Measurements from ENCODE around the gene CCDC167.
A peak's percentile ranks its signal among the peaks of the same experiment; 100 is the strongest.

Gene CCDC167

GRCh38 chr6:37499433-37500293 lies at the start of gene CCDC167:
Gene CCDC167, minus strand, starts transcription at chr6:37499893. Its CDS starts 30 bp downstream, at chr6:37499863.
- DNase-seq (ENCODE audit: low read depth) = peak; percentile 92

DNA sequence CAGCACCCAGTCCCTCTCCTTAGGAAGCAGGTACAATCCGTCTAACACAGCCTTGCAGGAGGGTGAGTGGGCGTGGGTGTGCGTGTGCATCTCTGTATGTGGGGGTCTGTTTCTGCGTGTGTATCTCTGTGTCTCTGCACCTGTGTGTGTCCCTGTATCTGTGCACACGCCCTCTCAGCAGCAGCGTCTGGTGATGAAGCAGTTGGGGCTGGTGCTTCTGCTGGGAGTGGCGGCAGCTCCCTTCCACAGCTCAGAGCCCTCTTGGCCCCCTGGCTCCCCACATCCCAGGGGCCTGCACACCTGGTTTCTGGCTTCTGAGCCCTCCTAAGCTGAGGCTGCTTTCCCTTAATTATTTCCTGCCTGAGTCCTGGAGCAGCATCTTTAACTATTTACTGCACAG lies 49.5 kb upstream of the CCDC167 start:
- no peak for DNase-seq (ENCODE audit: low read depth)

GRCh38 chr6:37548067-37548674 lies 48.5 kb upstream of the CCDC167 start:
- no peak for DNase-seq (ENCODE audit: low read depth)

DNA sequence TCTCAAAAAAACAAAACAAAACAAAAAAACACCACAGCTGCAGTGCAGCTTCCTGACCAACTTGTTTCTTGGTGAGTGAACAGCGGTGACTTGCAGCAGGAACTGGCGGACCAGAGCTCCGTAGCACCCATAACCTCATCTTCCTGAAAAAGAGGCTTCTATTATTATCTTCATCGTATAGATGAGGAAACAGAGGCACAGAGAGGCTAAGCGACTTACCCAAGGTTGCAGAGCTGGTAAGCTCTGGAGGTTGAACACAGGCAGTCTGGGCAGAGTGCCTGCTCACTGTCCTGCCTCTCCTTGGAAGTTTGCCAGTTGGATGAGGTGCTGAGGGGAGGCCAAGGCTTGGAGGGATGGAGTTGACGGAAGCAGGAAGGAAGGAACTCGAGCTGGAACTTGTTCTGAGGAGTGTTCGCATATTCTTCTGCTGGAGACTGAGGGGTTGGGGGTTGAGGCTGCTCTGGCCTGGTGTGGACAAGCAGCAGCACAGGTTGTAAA lies 47.9 kb upstream of the CCDC167 start:
- DNase-seq (ENCODE audit: low read depth) = peak; percentile 20

- no peak for DNase-seq (ENCODE audit: low read depth)
Measured at GRCh38 chr6:37546141-37546871, 46.6 kb upstream of the CCDC167 start.

DNA sequence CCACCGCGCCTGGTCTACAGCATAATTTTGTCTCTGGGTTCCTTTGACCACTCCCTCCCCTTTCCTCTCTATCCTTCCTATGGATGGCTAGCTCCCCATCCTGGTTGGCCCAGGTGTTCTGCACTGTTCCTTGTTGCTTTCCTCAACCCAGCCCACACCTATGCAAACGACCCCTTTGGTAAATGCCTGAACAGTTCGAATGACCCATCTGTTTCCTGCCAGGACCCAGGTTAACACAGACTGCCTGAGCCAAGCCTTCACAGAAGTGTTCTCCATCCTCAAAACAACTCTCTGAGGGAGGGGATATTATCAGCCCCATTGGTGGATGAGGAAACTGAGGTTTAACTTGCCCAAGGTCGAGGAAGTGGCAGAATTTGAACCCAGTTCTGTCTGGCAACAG lies 44.8 kb upstream of the CCDC167 start:
- DNase-seq (ENCODE audit: low read depth) = no peak

- no peak for DNase-seq (ENCODE audit: low read depth)
Measured at GRCh38 chr6:37543361-37543760, 43.7 kb upstream of the CCDC167 start.

GRCh38 chr6:37541346-37541745 lies 41.7 kb upstream of the CCDC167 start:
- DNase-seq (ENCODE audit: low read depth) = no peak

GRCh38 chr6:37540390-37540789 lies 40.7 kb upstream of the CCDC167 start:
- DNase-seq (ENCODE audit: low read depth) = no peak

- no peak for DNase-seq (ENCODE audit: low read depth)
Measured at GRCh38 chr6:37540029-37540352, 40.3 kb upstream of the CCDC167 start.

GRCh38 chr6:37539171-37540028 lies 39.7 kb upstream of the CCDC167 start:
- DNase-seq (ENCODE audit: low read depth) = no peak

DNA sequence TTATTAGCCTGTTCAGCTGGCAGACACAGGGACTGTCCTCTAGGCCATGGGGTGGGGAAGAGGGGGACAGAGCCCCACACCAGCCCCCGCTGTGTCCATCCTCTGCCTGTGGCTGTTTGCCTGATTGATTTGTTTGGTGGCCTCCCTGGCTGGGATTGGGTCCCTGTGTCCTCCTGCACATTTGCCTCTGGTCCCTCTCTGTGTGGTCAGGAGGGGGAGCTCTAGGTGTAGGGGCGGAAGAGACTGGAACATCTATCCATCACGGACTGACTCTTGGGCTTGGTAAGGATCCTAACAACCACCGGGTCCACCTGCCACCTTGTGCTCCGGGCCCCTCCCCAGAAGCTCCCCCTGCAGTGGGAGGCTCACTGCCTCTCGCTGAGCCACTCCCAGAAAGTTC lies 38.4 kb upstream of the CCDC167 start:
- DNase-seq (ENCODE audit: low read depth) = no peak

DNA sequence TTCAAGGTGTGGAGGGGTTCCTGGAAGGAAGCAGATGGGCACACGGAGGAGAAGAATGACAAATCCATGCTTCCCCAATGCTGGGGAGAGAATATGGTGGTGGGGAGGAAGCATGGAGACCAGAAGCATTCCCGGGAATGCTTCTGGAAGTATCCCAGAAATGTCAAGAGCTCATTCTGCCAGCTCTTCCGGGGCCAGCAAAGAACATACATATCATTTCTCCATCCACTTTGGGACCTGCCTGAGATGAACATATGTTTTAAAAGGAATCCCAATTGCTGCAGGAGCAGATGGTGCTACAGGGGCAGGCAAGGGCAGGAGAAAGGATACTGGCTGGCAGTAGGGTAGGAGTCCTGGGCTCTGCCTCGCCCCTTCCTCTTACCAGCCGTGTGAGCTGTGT lies 37.9 kb upstream of the CCDC167 start:
- DNase-seq (ENCODE audit: low read depth) = no peak

DNA sequence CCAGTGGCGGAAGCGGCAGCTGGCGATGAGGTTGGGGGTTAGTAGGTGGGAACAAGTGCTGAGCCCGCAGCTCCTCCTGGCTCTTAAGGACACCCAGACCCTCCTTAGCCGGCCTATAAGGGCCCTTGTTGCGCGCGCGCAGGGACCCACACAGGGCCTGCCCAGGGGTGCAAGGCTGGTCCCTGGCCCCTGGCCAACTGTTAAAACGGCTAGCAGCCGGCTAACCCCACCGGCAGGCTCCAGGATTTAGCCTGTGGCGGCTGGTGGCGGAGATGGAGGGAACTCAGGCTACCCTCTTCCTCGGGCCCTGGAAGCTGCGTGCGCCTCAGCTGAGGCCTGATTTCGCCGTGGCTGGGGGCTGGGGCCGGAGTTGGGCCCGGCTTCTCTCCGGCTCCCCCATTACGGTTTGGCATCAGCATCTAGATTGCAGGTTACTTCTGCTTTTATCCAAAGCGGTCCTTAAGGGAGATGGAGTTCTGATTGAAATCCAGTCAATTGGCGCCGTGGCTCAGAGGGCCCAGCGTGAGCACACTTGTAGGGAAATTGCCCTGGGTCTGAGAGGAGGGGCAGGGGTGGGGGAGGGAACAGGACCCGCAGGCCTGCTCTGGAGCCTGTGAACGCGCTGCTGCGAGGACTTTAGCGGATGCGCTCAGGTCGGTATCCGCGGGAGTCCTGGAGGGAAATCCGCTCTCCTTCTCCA lies 36.9 kb upstream of the CCDC167 start:
- DNase-seq (ENCODE audit: low read depth) = no peak

DNA sequence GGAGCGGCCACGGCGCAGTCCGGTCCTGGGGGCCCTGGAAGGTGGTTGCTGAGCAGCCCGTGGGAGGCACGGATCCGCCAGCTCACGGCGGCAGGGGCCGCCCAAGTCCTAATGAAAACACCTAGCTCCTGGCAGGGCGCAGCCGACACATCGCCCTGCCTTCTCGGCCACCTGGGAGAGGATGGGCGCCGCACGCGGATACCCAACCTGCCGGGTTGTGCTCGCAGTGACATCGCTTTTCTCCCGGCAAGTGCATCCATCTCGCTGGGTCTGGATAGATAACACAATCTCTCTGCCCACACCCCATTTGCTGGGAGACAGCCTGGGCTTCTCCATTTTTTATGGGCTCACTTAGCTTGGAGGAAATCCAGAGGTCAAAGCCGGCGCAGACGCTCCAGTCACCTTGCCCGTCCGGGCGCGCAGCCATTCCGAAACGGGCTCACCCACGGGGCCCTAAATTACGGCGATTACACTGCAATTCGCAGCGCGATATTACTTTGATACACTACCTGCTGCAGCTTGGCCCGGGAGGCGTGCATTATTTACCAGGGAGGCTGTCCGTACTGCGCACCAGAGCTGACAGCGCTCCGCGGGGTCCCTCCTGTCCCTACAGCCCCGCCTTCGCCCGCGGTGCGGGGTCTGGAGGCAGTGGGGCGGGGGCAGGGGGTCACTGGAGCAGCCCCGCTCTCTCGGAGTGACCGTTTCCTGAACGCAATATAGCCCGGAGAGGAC lies 36.2 kb upstream of the CCDC167 start:
- DNase-seq (ENCODE audit: low read depth) = no peak

DNA sequence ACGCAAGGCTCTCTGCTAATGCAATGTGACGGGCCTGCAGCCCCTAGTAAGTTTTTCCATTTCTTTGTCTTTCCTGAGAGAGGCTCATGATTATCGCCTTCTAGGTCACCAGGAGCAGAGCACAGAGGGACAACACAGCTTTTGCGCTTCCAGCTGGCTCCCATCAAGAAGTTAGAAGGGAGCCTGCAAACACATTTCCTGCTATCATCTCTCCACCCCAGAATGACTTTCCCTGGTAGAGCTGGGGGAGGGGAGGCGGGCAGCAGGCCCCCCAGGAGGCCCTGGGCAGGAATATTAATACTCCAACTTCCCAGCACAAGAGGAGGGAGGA lies 35.7 kb upstream of the CCDC167 start:
- DNase-seq (ENCODE audit: low read depth) = no peak

DNA sequence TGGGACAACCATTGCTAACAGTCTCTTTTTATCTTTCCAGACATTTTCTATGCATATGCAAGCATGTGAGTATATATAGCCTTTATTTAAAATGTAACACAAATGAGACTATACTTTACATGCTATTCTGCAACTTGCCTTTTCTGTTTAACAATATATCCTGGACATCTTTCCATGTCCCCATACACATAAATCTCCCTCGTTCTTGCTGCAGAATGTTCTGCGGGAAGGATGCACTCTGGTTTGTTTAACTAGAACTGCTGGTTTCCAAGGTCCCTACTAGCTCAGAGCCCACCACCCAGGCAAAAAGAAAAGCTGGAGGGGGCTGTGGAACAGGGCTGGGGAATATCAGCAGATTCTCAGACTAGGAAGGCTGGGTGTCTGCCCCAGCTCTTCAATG lies 35.2 kb upstream of the CCDC167 start:
- DNase-seq (ENCODE audit: low read depth) = no peak

GRCh38 chr6:37532122-37532521 lies 32.4 kb upstream of the CCDC167 start:
- no peak for DNase-seq (ENCODE audit: low read depth)

DNA sequence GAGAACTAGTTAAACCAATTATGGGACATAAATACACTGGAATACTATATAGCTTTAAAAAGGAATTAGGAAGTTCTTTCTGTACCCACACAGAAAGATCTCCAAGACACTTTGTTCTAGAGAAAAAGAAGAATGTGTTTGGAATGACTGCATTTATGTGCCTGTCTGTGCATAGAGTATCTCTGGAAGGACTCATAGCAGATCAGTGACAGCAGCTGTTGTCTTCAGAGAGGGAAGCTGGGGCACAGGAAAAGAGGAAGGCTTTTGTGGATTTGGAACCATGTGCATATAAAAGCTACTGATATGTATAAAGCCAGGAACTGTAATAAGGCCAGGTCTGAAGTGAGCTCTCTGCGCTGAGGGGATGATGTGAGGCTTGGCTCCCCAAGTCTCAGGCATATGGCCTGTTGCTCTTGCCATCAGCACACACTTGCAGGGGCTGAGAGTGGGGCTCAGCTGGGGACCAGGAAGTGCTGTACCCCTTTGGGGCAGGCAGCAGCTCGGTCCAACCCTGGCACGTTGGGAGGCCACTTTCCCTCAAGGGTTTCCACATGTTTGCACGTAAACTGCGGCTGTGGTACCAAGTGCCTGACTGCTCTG lies 31.8 kb upstream of the CCDC167 start:
- no peak for DNase-seq (ENCODE audit: low read depth)

DNA sequence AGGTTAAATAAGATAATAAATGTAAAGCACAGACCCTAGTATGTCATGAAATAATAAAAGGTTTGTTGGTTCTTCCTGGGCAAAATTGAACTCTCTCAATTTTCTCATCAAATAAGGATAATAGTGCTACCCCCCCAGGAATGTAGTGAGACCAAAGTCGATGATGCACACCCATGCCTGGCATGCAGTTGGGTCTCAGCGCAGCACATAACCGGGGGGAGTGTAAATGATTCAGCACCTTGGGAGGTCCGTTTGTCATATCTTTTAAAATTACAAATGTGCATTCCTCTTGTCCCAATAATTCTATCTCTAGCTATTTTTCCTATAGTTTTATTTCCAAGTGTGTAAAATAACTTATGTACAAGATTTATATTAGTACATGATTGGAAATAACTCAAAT lies 31.3 kb upstream of the CCDC167 start:
- no peak for DNase-seq (ENCODE audit: low read depth)
